ENCODE data around the gene RRAGA.
"Not testable (repeated sequence)": the region's sequence is repeated elsewhere in the genome, so short reads cannot be mapped to it uniquely, and the experiment has no call there.

RRAGA gene

GRCh38 chr9:19048966-19049916, at the start of gene RRAGA:
TSS of gene RRAGA (plus strand) at chr9:19049427. CDS start at chr9:19049660, 233 bp downstream.
- DNase-seq (ENCODE audit: low spot score) = peak; percentile 92

- DNase-seq (ENCODE audit: low spot score) = no peak
These were observed 49.1 kb upstream of the RRAGA start for GRCh38 chr9:19000133-19000532.

GRCh38 chr9:19009391-19009965, 39.7 kb upstream of the RRAGA start:
- no peak for DNase-seq (ENCODE audit: low spot score)

GRCh38 chr9:19018201-19018600, 31.0 kb upstream of the RRAGA start:
- no peak for DNase-seq (ENCODE audit: low spot score)

GRCh38 chr9:19020886-19021455, 28.3 kb upstream of the RRAGA start:
- DNase-seq (ENCODE audit: low spot score) = no peak

GRCh38 chr9:19021649-19022048, 27.6 kb upstream of the RRAGA start:
- DNase-seq (ENCODE audit: low spot score) = not testable (repeated sequence)

- DNase-seq (ENCODE audit: low spot score) = no peak
These were observed 27.0 kb upstream of the RRAGA start for GRCh38 chr9:19022206-19022605.

GRCh38 chr9:19023078-19023477, 26.1 kb upstream of the RRAGA start:
- DNase-seq (ENCODE audit: low spot score) = no peak

- no peak for DNase-seq (ENCODE audit: low spot score)
These were observed 22.9 kb upstream of the RRAGA start for GRCh38 chr9:19026375-19026774.

GRCh38 chr9:19027825-19028224, 21.4 kb upstream of the RRAGA start:
- no peak for DNase-seq (ENCODE audit: low spot score)

- DNase-seq (ENCODE audit: low spot score) = peak; percentile 58
These were observed 20.3 kb upstream of the RRAGA start for GRCh38 chr9:19028835-19029451.

GRCh38 chr9:19030899-19031298, 18.3 kb upstream of the RRAGA start:
- DNase-seq (ENCODE audit: low spot score) = no peak

GRCh38 chr9:19032406-19032805, 16.8 kb upstream of the RRAGA start:
- DNase-seq (ENCODE audit: low spot score) = no peak

GRCh38 chr9:19033015-19033414, 16.2 kb upstream of the RRAGA start, which contains the start of gene SAXO1:
TSS of gene SAXO1 (minus strand) at chr9:19033209. CDS start at chr9:19032908, 301 bp downstream.
- DNase-seq (ENCODE audit: low spot score) = no peak

- no peak for DNase-seq (ENCODE audit: low spot score)
These were observed 12.6 kb upstream of the RRAGA start for GRCh38 chr9:19036611-19037010.

- DNase-seq (ENCODE audit: low spot score) = peak; percentile 18
These were observed 850 bp downstream of the RRAGA start for GRCh38 chr9:19049917-19050636.

- no peak for DNase-seq (ENCODE audit: low spot score)
These were observed 1.7 kb downstream of the RRAGA start for GRCh38 chr9:19050637-19051591.

- DNase-seq (ENCODE audit: low spot score) = no peak
These were observed 7.8 kb downstream of the RRAGA start for GRCh38 chr9:19057033-19057432.

GRCh38 chr9:19074229-19074628, 25.0 kb downstream of the RRAGA start:
- DNase-seq (ENCODE audit: low spot score) = no peak

GRCh38 chr9:19074836-19075235, 25.6 kb downstream of the RRAGA start:
- DNase-seq (ENCODE audit: low spot score) = no peak

GRCh38 chr9:19085295-19085694, 36.1 kb downstream of the RRAGA start:
- peak; percentile 23 for DNase-seq (ENCODE audit: low spot score)

Measured in germinal center (tissue), 1 donor.